ENCODE results near the gene IL22RA1.

DNA sequence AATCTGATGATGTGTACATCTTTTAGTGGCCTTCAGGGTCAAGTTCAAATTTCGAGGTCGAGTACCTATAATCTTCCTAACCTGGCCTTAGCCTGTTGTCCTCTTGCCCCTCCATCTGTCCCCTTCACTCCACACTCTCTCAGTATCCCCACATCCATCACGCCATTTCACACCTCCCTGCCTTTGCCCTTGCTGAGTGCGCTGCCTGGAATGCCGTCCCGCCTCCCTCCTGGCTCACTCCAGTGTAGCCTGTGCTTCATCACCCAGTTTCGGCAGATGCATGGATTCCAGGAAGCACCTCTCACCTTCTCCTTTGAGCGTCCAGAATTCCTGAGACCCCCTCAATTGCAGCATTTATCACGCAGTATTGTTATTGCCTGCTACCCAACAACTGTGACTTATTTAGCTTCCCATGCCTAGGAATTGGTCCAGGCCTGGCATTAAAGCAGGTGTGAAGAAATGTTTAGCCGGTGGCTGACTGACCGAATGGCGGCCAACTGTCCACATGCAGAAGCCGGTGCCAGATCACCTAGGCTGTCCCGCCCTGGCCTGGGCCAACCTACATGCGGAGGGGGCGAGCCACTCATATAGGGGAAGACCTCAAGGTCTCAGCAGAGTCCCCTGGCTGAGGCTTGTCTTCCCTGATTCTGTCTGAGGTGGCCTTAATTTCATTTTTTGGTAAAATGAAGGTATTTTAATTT lies 65.5 kb downstream of the IL22RA1 start:
- no peak for TF ChIP-seq POLR2A (IDR thresholded peaks at IDR 0.05)
- TF ChIP-seq, protein P1, sequence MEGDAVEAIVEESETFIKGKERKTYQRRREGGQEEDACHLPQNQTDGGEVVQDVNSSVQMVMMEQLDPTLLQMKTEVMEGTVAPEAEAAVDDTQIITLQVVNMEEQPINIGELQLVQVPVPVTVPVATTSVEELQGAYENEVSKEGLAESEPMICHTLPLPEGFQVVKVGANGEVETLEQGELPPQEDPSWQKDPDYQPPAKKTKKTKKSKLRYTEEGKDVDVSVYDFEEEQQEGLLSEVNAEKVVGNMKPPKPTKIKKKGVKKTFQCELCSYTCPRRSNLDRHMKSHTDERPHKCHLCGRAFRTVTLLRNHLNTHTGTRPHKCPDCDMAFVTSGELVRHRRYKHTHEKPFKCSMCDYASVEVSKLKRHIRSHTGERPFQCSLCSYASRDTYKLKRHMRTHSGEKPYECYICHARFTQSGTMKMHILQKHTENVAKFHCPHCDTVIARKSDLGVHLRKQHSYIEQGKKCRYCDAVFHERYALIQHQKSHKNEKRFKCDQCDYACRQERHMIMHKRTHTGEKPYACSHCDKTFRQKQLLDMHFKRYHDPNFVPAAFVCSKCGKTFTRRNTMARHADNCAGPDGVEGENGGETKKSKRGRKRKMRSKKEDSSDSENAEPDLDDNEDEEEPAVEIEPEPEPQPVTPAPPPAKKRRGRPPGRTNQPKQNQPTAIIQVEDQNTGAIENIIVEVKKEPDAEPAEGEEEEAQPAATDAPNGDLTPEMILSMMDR (IDR thresholded peaks at IDR 0.05), result no peak
